ENCODE measurements around the gene ZBED5.

Gene ZBED5

GRCh38 chr11:10868352-10868751 is 10.5 kb upstream of the ZBED5 start:
- H3K27me3 ChIP-seq (ENCODE audit: insufficient read depth, poor library complexity, severe bottlenecking): no peaks in the 10 kb centered on the region
- DNase-seq (ENCODE audit: low read depth in 1 of 2, low spot score in 1 of 2): no peak
- H3K27ac ChIP-seq (replicated peaks): no peak overlapping the region
- no peak overlapping the region for H3K4me3 ChIP-seq (replicated peaks; ENCODE audit: insufficient read depth, low read length)
- TF ChIP-seq CTCF (IDR thresholded peaks at IDR 0.05; ENCODE audit: insufficient read depth, low read length) (no peak), REST (IDR thresholded peaks at IDR 0.05; ENCODE audit: insufficient replicate concordance, low read depth) (no peak), SPI1 (IDR thresholded peaks at IDR 0.05; ENCODE audit: borderline replicate concordance, low read depth) (no peak), GABPA (IDR thresholded peaks at IDR 0.05; ENCODE audit: low read depth) (no peak), POLR2AphosphoS5 (IDR thresholded peaks at IDR 0.05; ENCODE audit: low read depth) (no peak)

GRCh38 chr11:10866893-10867331 is 9.1 kb upstream of the ZBED5 start:
- DNase-seq (ENCODE audit: low read depth in 1 of 2, low spot score in 1 of 2): no peak
- Histone ChIP-seq H3K4me3 (replicated peaks; ENCODE audit: insufficient read depth, low read length) (no peak overlapping the region), H3K27me3 (ENCODE audit: insufficient read depth, poor library complexity, severe bottlenecking) (no peaks in the 10 kb centered on the region), H3K27ac (replicated peaks) (no peak overlapping the region)
- TF ChIP-seq SPI1 (IDR thresholded peaks at IDR 0.05; ENCODE audit: borderline replicate concordance, low read depth): no peak
- no peak for TF ChIP-seq REST (IDR thresholded peaks at IDR 0.05; ENCODE audit: insufficient replicate concordance, low read depth)
- no peak for TF ChIP-seq GABPA (IDR thresholded peaks at IDR 0.05; ENCODE audit: low read depth)
- TF ChIP-seq POLR2AphosphoS5 (IDR thresholded peaks at IDR 0.05; ENCODE audit: low read depth): no peak
- TF ChIP-seq CTCF (IDR thresholded peaks at IDR 0.05; ENCODE audit: insufficient read depth, low read length): no peak

- Histone ChIP-seq H3K27ac (replicated peaks) (no peak overlapping the region), H3K27me3 (ENCODE audit: insufficient read depth, poor library complexity, severe bottlenecking) (no peaks in the 10 kb centered on the region), H3K4me3 (replicated peaks; ENCODE audit: insufficient read depth, low read length) (no peak overlapping the region)
- DNase-seq (ENCODE audit: low read depth in 1 of 2, low spot score in 1 of 2): no peak
- TF ChIP-seq CTCF (IDR thresholded peaks at IDR 0.05; ENCODE audit: insufficient read depth, low read length) (no peak), REST (IDR thresholded peaks at IDR 0.05; ENCODE audit: insufficient replicate concordance, low read depth) (no peak), SPI1 (IDR thresholded peaks at IDR 0.05; ENCODE audit: borderline replicate concordance, low read depth) (no peak), POLR2AphosphoS5 (IDR thresholded peaks at IDR 0.05; ENCODE audit: low read depth) (no peak), GABPA (IDR thresholded peaks at IDR 0.05; ENCODE audit: low read depth) (no peak)
Observed at GRCh38 chr11:10865837-10866270, 8.0 kb upstream of the ZBED5 start.
